ENCODE data around the gene LGI4. TPM values are rescaled to one million over a fixed set of nuclear protein-coding genes. Genes with fewer than 3 reads are reported as not detected.

LGI4 gene
- 1 to 10 TPM in 1 of 2 donors, under 1 TPM in 1; 0.33 to 1.4 TPM for total RNA-seq

DNA sequence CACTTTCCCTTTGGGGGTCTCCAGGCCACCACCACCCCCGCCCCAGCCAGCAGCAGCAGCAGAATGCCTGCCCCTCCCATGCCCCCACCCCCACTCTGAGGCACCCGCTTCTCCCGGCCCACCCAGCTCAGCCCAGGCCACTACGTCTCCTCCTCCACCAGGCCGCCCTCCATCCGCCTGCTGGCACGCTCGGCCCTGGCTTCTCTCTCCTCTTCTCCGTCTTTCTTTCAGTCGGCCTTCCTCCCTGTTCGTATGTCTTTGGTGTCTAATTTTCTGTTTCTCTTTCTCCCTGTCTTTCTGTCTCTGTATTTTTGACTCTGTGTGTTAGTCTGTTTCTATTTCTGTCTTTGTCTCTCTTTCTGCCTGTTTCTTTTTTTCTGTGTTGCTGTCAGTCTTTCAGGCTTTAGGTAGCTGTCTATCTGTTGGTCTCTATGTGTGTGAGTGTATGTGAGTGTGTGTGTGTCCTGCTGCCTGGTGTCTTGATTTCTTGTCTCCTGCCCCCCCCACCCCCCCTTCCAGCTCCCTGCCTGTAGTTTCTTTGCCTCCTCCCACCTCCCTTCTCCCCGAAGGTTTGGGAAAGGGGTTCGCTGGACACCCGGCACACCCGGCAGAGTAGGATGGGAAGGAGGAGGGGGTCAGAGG, at the start of gene LGI4:
LGI4 (minus strand) TSS at position 459 of the 642 bp plus-strand sequence; CDS start at position 80, 379 bp downstream.

DNA sequence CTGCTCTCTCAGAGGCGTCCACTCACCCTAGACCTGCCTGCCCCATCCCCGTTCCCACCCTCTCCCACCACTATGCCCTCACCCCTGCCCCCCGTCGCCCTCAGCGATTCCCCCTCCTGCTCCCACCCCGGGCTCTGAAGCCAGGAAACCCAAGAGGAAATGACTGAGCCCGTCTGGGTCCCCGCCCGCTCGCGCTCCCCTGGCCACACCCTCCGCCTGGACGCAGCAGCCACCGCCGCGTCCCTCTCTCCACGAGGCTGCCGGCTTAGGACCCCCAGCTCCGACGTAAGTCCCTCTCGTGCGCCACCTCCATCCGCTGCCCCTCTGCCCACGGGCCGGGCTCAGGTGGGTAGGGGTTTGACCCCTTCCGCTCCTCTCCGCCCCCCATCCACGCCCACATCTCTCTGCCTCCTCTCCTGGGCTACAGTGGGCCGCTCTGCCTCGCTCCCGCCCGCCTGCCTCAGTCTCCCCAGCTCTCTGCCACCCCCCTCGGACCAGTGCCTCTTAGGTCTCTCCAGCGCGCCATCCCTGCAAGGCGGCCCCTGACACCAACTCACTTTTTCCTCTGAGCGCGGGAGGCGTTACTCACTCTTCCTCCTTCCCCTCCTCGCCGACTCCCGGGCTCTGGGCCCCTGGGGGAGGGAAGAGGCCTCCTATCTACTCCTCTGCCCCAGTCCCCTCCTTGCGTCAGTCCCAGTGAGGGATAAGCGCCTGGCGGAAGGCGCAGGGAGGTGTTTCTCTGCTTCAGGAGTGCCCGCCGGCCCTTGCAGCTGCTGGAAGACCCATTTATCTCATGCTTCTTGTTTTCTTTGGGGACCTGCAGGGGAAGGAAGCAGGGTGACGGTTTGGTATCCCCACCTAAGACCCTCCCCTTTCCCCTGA, 19.9 kb upstream of the LGI4 start, which contains the start of gene FXYD5:
FXYD5 (plus strand) TSS at position 211 of the 882 bp plus-strand sequence. CDS start 816 bp downstream, outside the sequence.

GRCh38 chr19:35143231-35143715, 8.4 kb upstream of the LGI4 start, which contains the start of gene FXYD7:
TSS of gene FXYD7 (plus strand) at chr19:35143255. CDS start at chr19:35143334, 79 bp downstream.

DNA sequence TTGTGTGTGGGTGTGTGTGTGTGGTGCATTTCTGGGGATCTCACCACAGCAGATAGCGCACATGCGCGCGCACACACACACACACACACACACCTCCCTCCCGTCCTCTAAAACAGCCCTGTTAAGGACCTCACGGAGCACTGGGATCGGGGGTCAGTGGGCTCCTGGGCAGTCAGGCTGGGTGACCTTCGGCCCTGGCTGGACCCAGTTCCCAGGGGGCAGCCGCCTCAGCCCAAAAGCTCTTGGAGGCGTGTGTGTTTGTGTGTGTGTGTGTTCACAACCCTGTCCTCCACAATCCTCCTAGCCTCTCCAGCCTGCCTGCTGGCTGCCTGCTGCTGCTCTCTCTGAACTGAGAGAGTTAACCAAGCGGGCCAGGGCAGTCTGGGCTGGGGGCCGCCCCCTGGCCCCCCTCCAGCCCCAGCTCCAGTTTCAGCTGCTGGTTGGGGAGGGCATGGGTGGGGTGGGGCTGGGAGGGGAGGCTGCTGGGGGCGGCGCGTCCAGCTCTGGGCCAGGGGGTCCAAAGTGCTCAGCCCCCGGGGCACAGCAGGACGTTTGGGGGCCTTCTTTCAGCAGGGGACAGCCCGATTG, 3.5 kb upstream of the LGI4 start, which contains the start of gene FXYD1:
FXYD1 (plus strand) TSS at position 520 of the 588 bp plus-strand sequence. CDS start 1,256 bp downstream, outside the sequence.

GRCh38 chr19:35115177-35115951, 19.5 kb downstream of the LGI4 start, which contains the start of gene FXYD3:
TSS of gene FXYD3 (plus strand) at chr19:35115823. CDS start at chr19:35119377, 3,554 bp downstream.

Small RNAs within 50 kb of the gene (small RNA-seq; reads per million reads assigned to genes)
- gene AC020907.2 = 0 reads per million in 2 donors

Other genes starting within 250 kb of the LGI4 start
- gene ZNF30, start 208.2 kb downstream of the LGI4 start, total RNA-seq = 1 to 10 TPM; 2.1 to 3.0 TPM
- 1 to 10 TPM; 4.8 to 6.3 TPM for gene ZNF792, start 170.8 kb downstream of the LGI4 start, total RNA-seq
- 10 to 100 TPM; 23.1 to 27.6 TPM for gene GRAMD1A, start 134.7 kb downstream of the LGI4 start, total RNA-seq
- gene SCN1B, start 104.6 kb downstream of the LGI4 start, total RNA-seq = 1 to 10 TPM; 2.3 to 4.5 TPM
- gene HPN, start 93.3 kb downstream of the LGI4 start, total RNA-seq = under 1 TPM; 0.33 to 0.34 TPM
- 1 to 10 TPM; 1.0 to 4.0 TPM for gene FXYD3, start 19.2 kb downstream of the LGI4 start, total RNA-seq
- not detected for gene FXYD1, start 3.8 kb upstream of the LGI4 start, total RNA-seq
- not detected for gene FXYD7, start 8.2 kb upstream of the LGI4 start, total RNA-seq
- gene FXYD5, start 19.7 kb upstream of the LGI4 start, total RNA-seq = 10 to 100 TPM; 11.7 to 20.6 TPM
- not detected for gene FAM187B, start 93.7 kb upstream of the LGI4 start, total RNA-seq
- gene LSR, start 113.9 kb upstream of the LGI4 start, total RNA-seq = under 1 TPM; 0.34 to 0.67 TPM
- gene USF2, start 133.9 kb upstream of the LGI4 start, total RNA-seq = 10 to 100 TPM; 69.9 to 82.6 TPM
- under 1 TPM; under 0.01 TPM for gene HAMP, start 147.5 kb upstream of the LGI4 start, total RNA-seq
- gene MAG, start 157.1 kb upstream of the LGI4 start, total RNA-seq = not detected
- gene CD22, start 194.1 kb upstream of the LGI4 start, total RNA-seq = under 1 TPM in 1 of 2 donors, not detected in 1; 0.33 TPM
- not detected for gene FFAR1, start 212.8 kb upstream of the LGI4 start, total RNA-seq
- gene FFAR3, start 223.4 kb upstream of the LGI4 start, total RNA-seq = not detected
- gene GPR42, start 236.0 kb upstream of the LGI4 start, total RNA-seq = not detected